Esophagus mucosa (tissue), 1 donor: ENCODE data around the gene TIGD7. TPM values are rescaled to one million over a fixed set of nuclear protein-coding genes. Genes with fewer than 3 reads are reported as not detected.

ENCODE experiments used
- ATAC-seq: fragments of 200-7000 bp; cut with Tn5 transposase; one replicate; pipeline ENCODE4 v1.9.1; 2020
- total RNA-seq: library from RNA; stranded (reverse); gene quantifications from one replicate; pipeline ENCODE4 v1.2.4, GENCODE V29; 2023
- donor health status: DM: yes; HTN: yes; CAD: no.

TIGD7 gene, protein sequence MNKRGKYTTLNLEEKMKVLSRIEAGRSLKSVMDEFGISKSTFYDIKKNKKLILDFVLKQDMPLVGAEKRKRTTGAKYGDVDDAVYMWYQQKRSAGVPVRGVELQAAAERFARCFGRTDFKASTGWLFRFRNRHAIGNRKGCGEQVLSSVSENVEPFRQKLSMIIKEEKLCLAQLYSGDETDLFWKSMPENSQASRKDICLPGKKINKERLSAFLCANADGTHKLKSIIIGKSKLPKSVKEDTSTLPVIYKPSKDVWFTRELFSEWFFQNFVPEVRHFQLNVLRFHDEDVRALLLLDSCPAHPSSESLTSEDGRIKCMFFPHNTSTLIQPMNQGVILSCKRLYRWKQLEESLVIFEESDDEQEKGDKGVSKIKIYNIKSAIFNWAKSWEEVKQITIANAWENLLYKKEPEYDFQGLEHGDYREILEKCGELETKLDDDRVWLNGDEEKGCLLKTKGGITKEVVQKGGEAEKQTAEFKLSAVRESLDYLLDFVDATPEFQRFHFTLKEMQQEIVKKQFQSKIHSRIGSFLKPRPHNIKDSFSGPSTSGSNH
- total RNA-seq = 1.1 TPM

DNA sequence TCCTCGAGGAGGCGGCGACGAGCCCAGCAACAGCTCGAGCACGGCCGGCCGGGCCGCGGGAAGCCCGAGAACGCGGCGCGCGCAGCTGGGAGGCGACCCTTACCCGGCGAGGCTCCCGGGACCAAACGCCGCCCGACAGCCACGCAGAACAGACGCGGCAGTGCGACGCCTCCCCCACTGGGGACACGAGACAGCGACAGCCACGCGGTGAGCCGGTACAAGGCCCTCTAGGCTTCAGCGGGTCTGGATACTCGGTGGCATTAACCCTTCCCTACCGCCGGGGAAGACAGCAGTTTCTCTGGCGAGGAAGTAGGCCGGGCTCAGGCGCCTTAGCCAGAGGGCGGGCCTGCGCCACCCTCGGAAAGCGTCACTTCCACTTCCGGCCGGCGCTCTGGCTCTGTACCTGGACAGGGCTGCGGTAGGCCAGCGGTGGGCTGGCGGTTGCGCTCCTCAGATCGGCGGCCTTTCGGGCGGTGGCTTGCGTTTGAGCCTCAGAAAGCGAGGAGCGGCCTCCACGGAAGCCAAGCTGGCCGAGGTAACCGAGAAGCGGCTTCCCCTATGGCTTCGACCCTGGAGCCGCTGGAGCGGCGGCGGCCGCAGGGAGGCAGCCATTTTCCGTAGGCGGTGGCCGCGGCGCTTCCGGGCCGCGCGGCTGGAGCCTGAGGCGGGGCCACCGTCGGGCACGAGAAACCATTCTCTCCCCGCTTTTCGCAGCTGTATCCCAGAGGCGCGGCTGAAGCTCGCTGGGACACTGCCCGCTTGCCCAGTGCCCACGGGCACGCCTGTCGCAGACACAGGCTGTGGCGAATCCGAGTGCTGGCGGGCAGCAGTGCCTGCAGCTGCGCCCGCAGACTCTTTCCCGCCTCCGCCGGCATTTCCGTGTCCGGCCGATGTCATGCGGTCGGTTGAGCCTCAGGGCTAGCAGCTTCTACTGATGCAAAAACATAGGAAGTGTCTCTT is at the start of gene TIGD7, which contains the start of gene ZNF75A:
TIGD7 (minus strand) TSS at position 322 of the 960 bp plus-strand sequence. CDS start 4,816 bp downstream, outside the sequence.
ZNF75A (plus strand) TSS at position 389 of the 960 bp plus-strand sequence. CDS start 2,932 bp downstream, outside the sequence.
- ATAC-seq = peak; percentile 98

DNA sequence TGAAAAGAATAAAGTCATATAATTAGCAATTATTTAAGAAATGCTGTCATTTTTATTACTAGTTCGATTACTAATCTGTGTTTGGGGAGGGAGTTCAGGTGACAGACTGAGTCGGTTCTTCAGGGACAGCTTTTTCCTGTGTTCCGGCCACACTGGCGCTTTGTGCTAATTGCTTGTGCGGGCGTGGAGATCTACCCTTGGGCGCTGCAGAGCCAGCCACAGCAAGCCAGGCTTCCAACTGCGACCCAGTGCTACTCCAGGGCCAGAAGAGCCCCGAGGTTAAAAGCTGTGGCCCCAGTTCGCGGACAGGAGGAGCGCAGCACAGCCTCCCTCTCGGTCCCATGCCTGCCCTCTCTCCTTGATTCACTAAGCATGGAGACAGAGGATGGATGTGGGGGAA is 43.9 kb upstream of the TIGD7 start:
- ATAC-seq = no peak

- ATAC-seq = no peak
Measured at GRCh38 chr16:3348547-3349167, 43.4 kb upstream of the TIGD7 start.

- no peak for ATAC-seq
Measured at GRCh38 chr16:3347586-3347985, 42.4 kb upstream of the TIGD7 start.

GRCh38 chr16:3346041-3346440 is 40.8 kb upstream of the TIGD7 start:
- ATAC-seq = no peak

DNA sequence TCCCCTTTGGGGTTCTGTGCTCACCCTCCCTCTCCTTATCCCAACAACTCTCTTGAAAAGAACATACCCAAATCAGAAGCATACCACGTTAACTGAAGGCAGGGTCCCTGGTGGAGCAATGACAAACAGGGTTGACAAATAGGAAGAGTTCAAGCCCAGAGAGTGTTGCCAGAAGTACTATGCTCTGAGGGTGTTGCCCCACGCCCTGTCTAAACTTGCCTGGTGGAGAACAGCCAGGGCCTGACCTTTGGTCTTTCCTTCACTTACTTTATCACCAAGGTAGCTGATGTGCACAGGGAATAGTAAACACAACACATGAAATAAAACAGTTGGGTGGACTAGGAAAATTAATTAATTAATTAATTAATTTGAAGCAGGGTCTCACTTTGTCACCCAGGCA is 23.4 kb upstream of the TIGD7 start:
- peak; percentile 32 for ATAC-seq

GRCh38 chr16:3328104-3328503 is 22.9 kb upstream of the TIGD7 start:
- no peak for ATAC-seq

DNA sequence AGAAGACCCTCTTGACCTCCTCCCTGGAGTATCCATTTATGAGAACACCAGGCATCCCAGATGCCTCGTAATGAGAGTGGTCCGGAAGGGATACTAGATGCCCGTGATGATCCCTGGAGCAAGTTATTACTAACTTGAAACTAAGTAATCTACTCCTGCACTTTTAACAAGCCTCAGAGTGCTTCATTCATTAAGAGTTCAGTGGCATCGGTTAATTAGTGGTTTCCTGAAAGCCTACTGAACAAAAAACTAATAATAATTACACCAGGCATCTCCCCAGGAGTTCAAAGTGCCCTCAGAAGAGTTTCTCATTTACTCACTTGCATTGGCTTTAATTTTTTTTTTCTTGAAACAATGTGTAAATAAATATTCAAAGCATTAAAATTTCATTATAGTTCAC is 22.3 kb upstream of the TIGD7 start:
- ATAC-seq = no peak

- no peak for ATAC-seq
Measured at GRCh38 chr16:3321816-3322215, 16.6 kb upstream of the TIGD7 start.

DNA sequence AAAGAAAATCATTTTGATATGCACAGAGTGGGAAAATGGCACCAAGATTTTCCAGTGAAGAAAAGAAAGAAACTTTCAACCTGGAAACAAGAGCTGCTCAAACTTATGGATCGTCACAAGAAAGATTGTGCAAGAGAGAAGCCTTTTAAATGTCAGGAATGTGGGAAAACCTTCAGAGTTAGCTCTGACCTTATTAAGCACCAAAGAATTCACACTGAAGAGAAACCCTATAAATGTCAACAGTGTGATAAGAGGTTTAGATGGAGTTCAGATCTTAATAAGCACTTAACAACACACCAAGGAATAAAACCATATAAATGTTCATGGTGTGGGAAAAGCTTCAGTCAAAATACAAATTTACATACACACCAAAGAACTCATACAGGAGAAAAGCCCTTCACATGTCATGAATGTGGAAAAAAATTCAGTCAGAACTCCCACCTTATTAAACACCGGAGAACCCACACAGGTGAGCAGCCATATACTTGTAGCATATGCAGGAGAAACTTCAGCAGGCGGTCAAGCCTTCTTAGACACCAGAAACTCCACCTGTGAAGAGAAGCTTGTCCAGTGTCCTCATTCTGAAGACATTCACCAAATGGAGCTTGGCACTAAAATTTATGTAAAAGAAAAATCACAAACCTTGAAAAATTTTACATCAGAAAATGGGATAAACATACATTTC is 12.2 kb upstream of the TIGD7 start:
- no peak for ATAC-seq

DNA sequence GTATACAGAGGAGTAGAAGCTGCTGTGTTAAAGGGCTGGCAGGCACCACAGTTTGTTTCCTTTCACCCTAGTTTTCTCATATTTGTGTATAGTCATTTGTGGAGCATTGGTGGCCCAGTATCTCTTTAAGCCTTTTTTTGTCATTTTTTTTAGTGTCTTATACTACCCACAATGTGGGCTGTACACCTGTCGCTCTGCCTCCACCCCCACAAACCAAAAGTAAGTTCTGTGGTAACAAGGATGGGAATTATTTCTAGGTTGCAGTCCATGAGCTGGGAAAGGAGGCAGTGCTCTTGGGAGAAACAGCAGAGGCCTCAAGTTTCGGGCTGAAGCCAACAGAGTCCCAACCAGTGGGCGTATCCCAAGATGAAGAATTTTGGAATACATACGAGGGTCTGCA is 6.3 kb upstream of the TIGD7 start:
- no peak for ATAC-seq

- no peak for ATAC-seq
Measured at GRCh38 chr16:3306078-3306477, 848 bp upstream of the TIGD7 start.

- no peak for ATAC-seq
Measured at GRCh38 chr16:3304370-3304769, 860 bp downstream of the TIGD7 start.

GRCh38 chr16:3295783-3296182 is 9.4 kb downstream of the TIGD7 start:
- no peak for ATAC-seq

DNA sequence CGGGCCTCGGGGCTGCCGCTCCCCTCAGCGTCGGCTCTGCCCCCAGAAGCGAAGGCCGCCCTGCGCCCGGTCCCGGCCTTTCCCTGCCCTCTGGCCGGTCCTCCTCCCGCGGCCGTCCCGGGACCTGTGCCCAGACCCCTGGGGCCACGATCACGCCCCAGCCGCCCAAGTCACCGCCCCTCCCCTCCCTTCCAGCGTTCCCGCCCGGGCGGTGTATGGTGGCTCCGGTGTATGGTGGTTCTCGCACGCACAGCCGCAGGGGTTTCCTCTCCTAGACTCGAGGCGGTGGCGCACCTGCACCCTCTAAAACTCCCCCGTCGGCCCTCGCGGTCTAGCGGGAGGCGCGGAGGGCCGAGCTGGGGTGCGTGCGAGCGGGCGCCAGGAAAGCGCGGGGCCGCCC is 10.0 kb downstream of the TIGD7 start:
- ATAC-seq = peak; percentile 17

GRCh38 chr16:3292604-3293003 is 12.6 kb downstream of the TIGD7 start:
- ATAC-seq = no peak

- ATAC-seq = no peak
Measured at GRCh38 chr16:3289998-3290673, 15.1 kb downstream of the TIGD7 start.

- no peak for ATAC-seq
Measured at GRCh38 chr16:3285131-3285530, 20.1 kb downstream of the TIGD7 start.

GRCh38 chr16:3283543-3284447 is 21.4 kb downstream of the TIGD7 start:
- no peak for ATAC-seq
